Glomerular endothelial cell (primary cell): ENCODE measurements around the gene APCDD1. TPM values are rescaled to one million over a fixed set of nuclear protein-coding genes. Genes with fewer than 3 reads are reported as not detected.
"Not testable (repeated sequence)": the region's sequence is repeated elsewhere in the genome, so short reads cannot be mapped to it uniquely, and the experiment has no call there.

Experiments used
- DNase-seq: peaks from one replicate; pipeline ENCODE4 v3.0.0-alpha.2; 2011; ENCODE audit warnings: low read depth, low spot score; ENCODE audit errors: extremely low read depth
- total RNA-seq: library from RNA; depleted of rRNA; stranded (reverse); fragments of >200 nt; gene quantifications from 2 replicates; pipeline ENCODE4 v1.2.3, GENCODE V29; 2015

The APCDD1 gene
- total RNA-seq, 1 donor from 2014 or later = 0.12 TPM

- DNase-seq = no peak
Observed at GRCh38 chr18:10487154-10487553, 32.7 kb downstream of the APCDD1 start.

- DNase-seq = no peak
Observed at GRCh38 chr18:10488017-10488416, 33.6 kb downstream of the APCDD1 start.

- DNase-seq = no peak
Observed at GRCh38 chr18:10490401-10491165, 36.1 kb downstream of the APCDD1 start.

GRCh38 chr18:10495936-10496335, 41.5 kb downstream of the APCDD1 start:
- DNase-seq = no peak

GRCh38 chr18:10497206-10497749, 42.8 kb downstream of the APCDD1 start:
- DNase-seq = no peak

GRCh38 chr18:10499230-10499629, 44.8 kb downstream of the APCDD1 start:
- no peak for DNase-seq

- DNase-seq = no peak
Observed at GRCh38 chr18:10500038-10500437, 45.6 kb downstream of the APCDD1 start.

- no peak for DNase-seq
Observed at GRCh38 chr18:10504723-10505122, 50.3 kb downstream of the APCDD1 start.

- DNase-seq = not testable (repeated sequence)
Observed at GRCh38 chr18:10505892-10506291, 51.5 kb downstream of the APCDD1 start.

- no peak for DNase-seq
Observed at GRCh38 chr18:10508591-10508990, 54.2 kb downstream of the APCDD1 start.

GRCh38 chr18:10511236-10511635, 56.8 kb downstream of the APCDD1 start:
- no peak for DNase-seq

GRCh38 chr18:10514082-10514481, 59.6 kb downstream of the APCDD1 start:
- no peak for DNase-seq

- no peak for DNase-seq
Observed at GRCh38 chr18:10514601-10515000, 60.2 kb downstream of the APCDD1 start.

GRCh38 chr18:10515456-10515855, 61.0 kb downstream of the APCDD1 start:
- DNase-seq = no peak

GRCh38 chr18:10516078-10516477, 61.6 kb downstream of the APCDD1 start:
- DNase-seq = no peak

- no peak for DNase-seq
Observed at GRCh38 chr18:10518595-10519255, 64.3 kb downstream of the APCDD1 start.

GRCh38 chr18:10519366-10519765, 64.9 kb downstream of the APCDD1 start:
- DNase-seq = no peak

GRCh38 chr18:10519999-10520935, 65.8 kb downstream of the APCDD1 start:
- DNase-seq = peak; percentile 50

GRCh38 chr18:10521566-10521965, 67.1 kb downstream of the APCDD1 start:
- DNase-seq = no peak

GRCh38 chr18:10522574-10522973, 68.1 kb downstream of the APCDD1 start:
- DNase-seq = no peak

GRCh38 chr18:10523544-10523943, 69.1 kb downstream of the APCDD1 start:
- no peak for DNase-seq
